Right ventricle myocardium superior (tissue), 1 donor: Measurements from ENCODE around the gene MAGI3. TPM values are rescaled to one million over a fixed set of nuclear protein-coding genes. Genes with fewer than 3 reads are reported as not detected.
A peak's percentile ranks its signal among the peaks of the same experiment; 100 is the strongest.

Source experiments
- ATAC-seq: fragments of 200-7000 bp; cut with Tn5 transposase; one replicate; pipeline ENCODE4 v1.9.1; 2020; ENCODE audit warnings: mild to moderate bottlenecking; ENCODE audit not compliant: poor library complexity
- DNase-seq: peaks from one replicate; pipeline ENCODE4 v3.0.0-alpha.2; 2020
- intact Hi-C: fragments of 100-400 bp; cut with DNase I; formaldehyde crosslinking; loops from one replicate; pipeline ENCODE4 v1.11.2; 2022
- total RNA-seq: library from RNA; stranded (reverse); fragmentation: NEBNext Ultra II Directional; extraction: Animal tissue kit (Norgen Biotek cat#: 25700); gene quantifications from one replicate; pipeline ENCODE4 v1.2.1, GENCODE V29; 2021
- donor health status: DM: no; HTN: yes; CAD: no; lungs with severe emphysema.

The MAGI3 gene
- total RNA-seq, 1 donor from 2014 or later = 4.7 TPM

- intact Hi-C loops = no loop called here
- ATAC-seq = no peak
- DNase-seq = no peak
Observed at GRCh38 chr1:113663165-113663951, 273.0 kb downstream of the MAGI3 start.

- intact Hi-C loops = no loop called here
Observed at GRCh38 chr1:113665071-113665470, 274.8 kb downstream of the MAGI3 start.

GRCh38 chr1:113666126-113666525 is 275.8 kb downstream of the MAGI3 start:
- no peak for DNase-seq

More at GRCh38 chr1:113665071-113665470, 274.8 kb downstream of the MAGI3 start:
- ATAC-seq (no peak), DNase-seq (no peak)

GRCh38 chr1:113669988-113670387 is 279.7 kb downstream of the MAGI3 start:
- intact Hi-C loops = no loop called here

More at GRCh38 chr1:113666126-113666525, 275.8 kb downstream of the MAGI3 start:
- intact Hi-C loops = no loop called here
- no peak for ATAC-seq

GRCh38 chr1:113670650-113671049 is 280.3 kb downstream of the MAGI3 start:
- ATAC-seq (no peak), DNase-seq (no peak)
- intact Hi-C loops = no loop called here

More at GRCh38 chr1:113669988-113670387, 279.7 kb downstream of the MAGI3 start:
- no peak for ATAC-seq
- DNase-seq = no peak

GRCh38 chr1:113672491-113672890 is 282.2 kb downstream of the MAGI3 start:
- no peak for ATAC-seq
- intact Hi-C loops = no loop called here

GRCh38 chr1:113674591-113674990 is 284.3 kb downstream of the MAGI3 start:
- intact Hi-C loops = no loop called here
- no peak for DNase-seq
- no peak for ATAC-seq

More at GRCh38 chr1:113672491-113672890, 282.2 kb downstream of the MAGI3 start:
- no peak for DNase-seq

- DNase-seq (no peak), ATAC-seq (no peak)
- intact Hi-C loops = no loop called here
Observed at GRCh38 chr1:113675302-113675701, 285.0 kb downstream of the MAGI3 start.

- intact Hi-C loops = loop anchor here (2.0 kb wide), 1 partner anchor 536 kb away; no protein-coding TSS in a partner anchor
- no peak for ATAC-seq
Observed at GRCh38 chr1:113676524-113676923, 286.2 kb downstream of the MAGI3 start.

GRCh38 chr1:113677250-113678158 is 287.2 kb downstream of the MAGI3 start:
- peak; percentile 76 for ATAC-seq
- DNase-seq = no peak
- intact Hi-C loops = loop anchor here (2.0 kb wide), 1 partner anchor 537 kb away; no protein-coding TSS in a partner anchor

More at GRCh38 chr1:113676524-113676923, 286.2 kb downstream of the MAGI3 start:
- no peak for DNase-seq

- no peak for ATAC-seq
Observed at GRCh38 chr1:113678159-113678469, 287.8 kb downstream of the MAGI3 start.

GRCh38 chr1:113681596-113682337 is 291.5 kb downstream of the MAGI3 start:
- no peak for ATAC-seq
- no peak for DNase-seq
- intact Hi-C loops = no loop called here

More at GRCh38 chr1:113678159-113678469, 287.8 kb downstream of the MAGI3 start:
- no peak for DNase-seq
- intact Hi-C loops = no loop called here

- intact Hi-C loops = no loop called here
- DNase-seq = no peak
Observed at GRCh38 chr1:113683384-113684152, 293.3 kb downstream of the MAGI3 start.

GRCh38 chr1:113684153-113684541 is 293.8 kb downstream of the MAGI3 start:
- peak; percentile 78 for DNase-seq
- intact Hi-C loops = no loop called here
- ATAC-seq = peak; percentile 75

More at GRCh38 chr1:113683384-113684152, 293.3 kb downstream of the MAGI3 start:
- ATAC-seq = peak; percentile 86

- DNase-seq = no peak
- intact Hi-C loops = no loop called here
- ATAC-seq = no peak
Observed at GRCh38 chr1:113686891-113687618, 296.7 kb downstream of the MAGI3 start.

GRCh38 chr1:113691184-113691583 is 300.9 kb downstream of the MAGI3 start:
- no peak for DNase-seq
- ATAC-seq = no peak
- intact Hi-C loops = no loop called here

GRCh38 chr1:113692342-113692741 is 302.0 kb downstream of the MAGI3 start:
- intact Hi-C loops = no loop called here
- DNase-seq = no peak
- ATAC-seq = no peak
